CD1c-positive myeloid dendritic cell (primary cell): ENCODE data around the gene ARRDC5.
"Not testable (repeated sequence)": the region's sequence is repeated elsewhere in the genome, so short reads cannot be mapped to it uniquely, and the experiment has no call there.

Experiments used
- DNase-seq: peaks from one replicate; pipeline ENCODE4 v3.0.0-alpha.2; 2016; ENCODE audit errors: extremely low spot score

The ARRDC5 gene

DNA sequence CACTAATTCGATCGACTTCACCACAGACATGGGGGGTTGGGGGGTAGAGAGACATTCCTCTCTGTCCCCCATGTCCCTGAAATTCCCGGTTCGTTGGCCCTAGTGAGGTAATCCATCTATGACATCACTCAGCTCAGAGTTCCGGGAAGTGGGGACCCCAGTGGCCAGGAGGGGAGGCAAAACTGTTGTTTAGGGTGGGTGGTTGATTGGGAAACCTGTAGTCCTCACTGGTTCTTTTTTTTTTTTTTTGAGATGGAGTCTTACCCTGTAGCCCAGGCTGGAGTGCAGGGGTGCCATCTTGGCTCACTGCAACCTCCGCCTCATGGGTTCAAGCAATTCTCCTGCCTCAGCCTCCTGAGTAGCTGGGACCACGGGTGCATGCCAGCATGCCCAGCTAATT lies at the start of gene ARRDC5:
Gene ARRDC5 (minus strand): TSS at position 101 of the 400 bp plus-strand sequence. CDS start 71 bp downstream, at position 30.
- DNase-seq = no peak

DNA sequence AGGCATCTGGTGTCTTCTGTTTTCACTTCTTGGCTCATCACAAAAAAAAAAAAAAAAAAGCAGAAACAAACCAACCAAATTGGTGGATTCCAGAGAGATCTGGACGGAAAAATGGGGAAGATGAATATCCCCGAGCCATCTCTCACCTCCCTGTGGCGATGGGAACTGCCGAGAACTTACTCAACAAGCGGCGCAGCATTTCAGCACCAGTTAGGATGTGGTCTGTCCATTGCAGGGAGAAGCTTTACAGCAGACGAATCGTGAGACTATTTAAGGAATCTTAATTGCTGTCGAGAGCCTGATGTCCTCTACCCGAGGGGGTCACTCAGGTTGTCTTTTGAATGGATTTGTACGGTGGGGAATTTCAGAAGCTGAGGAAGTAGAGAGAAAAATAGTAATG lies 49.0 kb upstream of the ARRDC5 start:
- peak; percentile 20 for DNase-seq

DNA sequence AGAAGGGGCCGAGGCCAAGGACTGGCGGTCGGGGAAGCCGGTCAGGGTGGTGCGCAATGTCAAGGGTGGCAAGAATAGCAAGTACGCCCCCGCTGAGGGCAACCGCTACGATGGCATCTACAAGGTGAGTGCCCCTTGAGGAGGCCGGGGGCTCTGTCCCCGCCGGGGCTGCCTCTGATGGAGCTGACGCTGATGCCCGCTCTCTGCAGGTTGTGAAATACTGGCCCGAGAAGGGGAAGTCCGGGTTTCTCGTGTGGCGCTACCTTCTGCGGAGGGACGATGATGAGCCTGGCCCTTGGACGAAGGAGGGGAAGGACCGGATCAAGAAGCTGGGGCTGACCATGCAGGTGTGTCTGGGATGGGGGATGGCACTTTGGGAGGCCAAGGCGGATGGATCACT lies 48.0 kb upstream of the ARRDC5 start:
- peak; percentile 31 for DNase-seq

DNA sequence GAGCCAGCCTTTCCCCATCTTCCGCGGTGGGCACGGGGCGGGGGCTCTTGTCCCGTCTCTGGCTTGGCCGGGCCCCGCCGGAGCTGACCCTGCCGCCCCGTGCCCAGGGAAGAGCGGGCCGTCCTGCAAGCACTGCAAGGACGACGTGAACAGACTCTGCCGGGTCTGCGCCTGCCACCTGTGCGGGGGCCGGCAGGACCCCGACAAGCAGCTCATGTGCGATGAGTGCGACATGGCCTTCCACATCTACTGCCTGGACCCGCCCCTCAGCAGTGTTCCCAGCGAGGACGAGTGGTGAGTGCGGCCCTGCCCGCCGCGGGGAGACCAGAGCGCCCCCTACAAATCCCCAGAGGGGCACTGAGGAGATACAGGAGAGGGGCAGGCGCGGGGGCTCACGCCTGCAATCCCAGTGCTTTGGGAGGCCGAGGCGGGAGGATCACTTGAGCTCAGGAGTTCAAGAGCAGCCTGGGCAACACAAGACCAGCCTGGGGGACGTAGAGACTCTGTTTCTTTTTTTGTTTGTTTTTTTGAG lies 39.0 kb upstream of the ARRDC5 start:
- DNase-seq = not testable (repeated sequence)

DNA sequence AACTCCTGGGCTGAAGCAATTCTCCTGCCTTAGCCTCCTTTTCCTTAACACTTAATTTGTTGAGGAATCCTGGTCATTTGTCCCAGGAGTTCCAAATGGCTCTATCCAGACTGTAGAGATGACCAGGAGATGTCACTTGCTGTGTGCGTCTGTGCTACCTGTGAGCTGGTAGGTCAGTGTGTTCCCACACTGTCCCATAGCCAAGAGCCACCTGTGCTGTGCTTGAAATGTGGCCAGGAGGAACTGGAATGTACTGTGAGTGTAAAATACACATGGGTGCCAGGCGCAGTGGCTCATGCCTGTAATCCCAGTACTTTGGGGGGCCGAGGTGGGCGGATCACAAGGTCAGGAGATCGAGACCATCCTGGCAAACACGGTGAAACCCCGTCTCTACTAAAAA lies 36.8 kb upstream of the ARRDC5 start:
- DNase-seq = no peak

DNA sequence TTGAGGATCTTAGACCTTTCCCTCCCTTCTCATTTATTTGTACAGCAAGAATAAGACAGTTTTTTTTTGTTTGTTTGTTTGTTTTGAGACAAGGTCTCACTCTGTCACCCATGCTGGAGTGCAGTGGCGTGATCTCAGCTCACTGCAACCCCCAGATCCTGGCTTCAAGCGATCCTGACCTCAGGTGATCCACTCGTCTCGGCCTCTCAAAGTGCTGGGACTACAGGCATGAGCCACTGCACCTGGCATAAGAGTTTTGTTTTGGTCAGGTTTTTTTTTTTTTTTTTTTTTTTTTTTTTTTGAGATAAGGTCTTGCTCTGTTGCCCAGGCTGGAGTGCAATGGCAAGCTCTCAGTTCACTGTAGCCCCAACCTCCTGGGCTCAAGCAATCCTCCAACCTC lies 35.8 kb upstream of the ARRDC5 start:
- not testable (repeated sequence) for DNase-seq

DNA sequence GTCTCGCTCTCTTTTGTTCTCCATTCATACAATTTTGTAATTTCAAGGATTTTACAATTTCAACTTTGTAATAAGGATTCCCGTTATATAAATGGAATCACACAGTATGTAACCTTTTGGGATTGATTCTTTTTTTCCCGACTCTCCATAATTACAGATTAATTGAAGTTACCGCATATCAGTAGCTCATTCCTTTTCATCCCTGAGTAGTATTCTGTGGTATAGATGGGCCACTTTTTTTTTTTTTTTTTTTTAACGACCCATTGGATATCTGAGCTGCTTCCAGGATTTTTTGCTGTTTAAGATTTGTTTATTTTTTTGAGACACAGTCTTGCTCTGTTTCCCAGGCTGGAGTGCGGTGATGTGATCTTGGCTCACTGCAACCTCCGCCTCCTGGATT lies 34.4 kb upstream of the ARRDC5 start:
- DNase-seq = no peak

DNA sequence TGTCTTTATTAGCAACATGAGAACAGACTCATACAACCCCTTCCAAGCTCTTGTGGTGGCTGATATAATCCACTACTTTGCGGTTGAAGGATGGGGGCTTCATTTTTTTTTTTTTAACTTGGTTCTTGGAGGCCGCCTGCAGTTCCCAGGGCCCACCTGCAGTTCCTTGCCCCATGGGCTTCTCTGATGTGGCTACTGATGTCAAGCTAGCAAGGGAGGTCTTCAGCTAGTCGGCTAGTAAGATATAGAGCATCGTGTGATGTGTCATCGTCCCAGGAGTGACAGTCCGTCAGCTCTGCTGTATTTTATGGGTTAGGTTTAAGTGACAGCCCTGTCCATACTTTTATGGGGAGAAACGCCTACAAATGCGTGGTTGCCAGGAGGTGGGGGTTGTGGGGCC lies 32.7 kb upstream of the ARRDC5 start:
- no peak for DNase-seq

DNA sequence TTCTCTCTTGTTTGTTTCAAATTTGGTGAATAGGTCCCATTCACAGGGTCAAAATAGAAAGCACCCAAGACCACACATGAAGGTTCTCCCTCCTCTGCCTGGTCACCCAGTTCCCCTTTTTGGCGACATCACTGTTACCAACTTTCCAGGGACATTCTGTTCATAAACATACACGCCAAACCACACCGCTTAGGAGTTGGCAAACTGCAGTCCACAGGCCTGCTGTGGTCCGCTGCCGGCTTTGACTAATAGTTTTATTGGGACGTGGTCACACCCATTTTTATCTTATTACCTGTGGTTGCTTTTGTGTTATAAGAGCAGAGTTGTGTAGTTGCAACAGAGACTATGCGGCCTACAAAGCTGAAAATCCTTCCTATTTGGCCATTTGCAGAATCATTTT lies 30.8 kb upstream of the ARRDC5 start:
- no peak for DNase-seq

DNA sequence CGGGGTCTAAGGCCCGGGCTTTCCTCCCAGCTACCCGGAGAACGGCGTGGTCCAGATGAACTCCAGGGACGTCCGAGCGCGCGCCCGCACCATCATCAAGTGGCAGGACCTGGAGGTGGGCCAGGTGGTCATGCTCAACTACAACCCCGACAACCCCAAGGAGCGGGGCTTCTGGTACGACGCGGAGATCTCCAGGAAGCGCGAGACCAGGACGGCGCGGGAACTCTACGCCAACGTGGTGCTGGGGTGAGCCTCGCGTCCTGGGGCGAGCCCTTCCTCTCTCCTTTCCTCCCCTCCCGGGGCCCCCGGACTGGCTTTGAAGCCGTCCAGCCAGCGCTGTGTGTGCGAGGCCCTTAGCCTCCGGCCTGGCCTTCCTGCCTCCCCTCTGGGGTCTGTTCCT lies 30.0 kb upstream of the ARRDC5 start:
- no peak for DNase-seq

DNA sequence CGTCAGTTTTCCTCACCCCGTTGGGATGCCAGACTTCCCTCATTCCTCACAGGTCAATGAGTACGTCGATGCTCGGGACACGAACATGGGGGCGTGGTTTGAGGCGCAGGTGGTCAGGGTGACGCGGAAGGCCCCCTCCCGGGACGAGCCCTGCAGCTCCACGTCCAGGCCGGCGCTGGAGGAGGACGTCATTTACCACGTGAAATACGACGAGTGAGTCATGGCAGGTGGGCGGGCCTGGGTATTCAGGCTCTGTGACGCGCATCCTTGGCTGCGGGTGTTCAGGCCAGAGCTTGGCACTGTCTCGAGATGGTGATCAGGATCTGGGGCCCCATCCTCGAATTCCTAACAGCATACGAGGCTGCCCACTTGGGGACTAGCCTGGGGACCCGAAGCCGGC lies 28.0 kb upstream of the ARRDC5 start:
- DNase-seq = no peak

DNA sequence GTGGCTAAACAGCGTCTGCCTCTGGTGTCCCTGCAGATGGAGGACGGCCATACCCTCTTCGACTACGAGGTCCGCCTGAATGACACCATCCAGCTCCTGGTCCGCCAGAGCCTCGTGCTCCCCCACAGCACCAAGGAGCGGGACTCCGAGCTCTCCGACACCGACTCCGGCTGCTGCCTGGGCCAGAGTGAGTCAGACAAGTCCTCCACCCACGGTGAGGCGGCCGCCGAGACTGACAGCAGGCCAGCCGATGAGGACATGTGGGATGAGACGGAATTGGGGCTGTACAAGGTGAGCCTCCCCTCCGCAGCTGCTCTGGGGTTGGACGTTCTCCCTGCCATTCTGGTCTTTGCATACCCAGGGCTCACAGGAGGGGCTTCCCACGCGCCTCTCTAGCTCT lies 26.5 kb upstream of the ARRDC5 start:
- DNase-seq = no peak

DNA sequence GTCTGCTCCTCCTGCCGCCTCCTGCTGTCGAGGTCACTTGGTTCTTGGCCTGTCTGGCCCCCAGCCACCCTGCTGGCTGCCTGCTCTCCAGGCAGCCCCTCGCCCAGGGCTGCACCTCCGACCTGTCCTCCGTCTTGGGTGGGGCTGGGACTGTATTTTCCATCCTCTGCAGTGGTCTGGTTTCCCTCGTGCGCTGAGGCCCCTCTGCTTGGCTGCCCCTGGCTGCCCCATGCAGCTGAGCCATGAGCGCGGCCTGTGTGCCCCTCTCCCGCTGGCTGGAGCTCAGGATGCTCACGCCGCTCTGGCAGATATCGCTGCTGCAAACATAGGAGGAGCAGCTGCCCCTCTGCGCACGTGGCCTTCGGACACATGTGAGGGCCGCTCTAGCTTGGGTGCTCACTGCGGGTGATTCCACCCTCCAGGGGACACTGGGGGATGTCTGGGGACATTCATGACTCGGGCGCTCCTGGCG lies 20.6 kb upstream of the ARRDC5 start:
- DNase-seq = no peak

DNA sequence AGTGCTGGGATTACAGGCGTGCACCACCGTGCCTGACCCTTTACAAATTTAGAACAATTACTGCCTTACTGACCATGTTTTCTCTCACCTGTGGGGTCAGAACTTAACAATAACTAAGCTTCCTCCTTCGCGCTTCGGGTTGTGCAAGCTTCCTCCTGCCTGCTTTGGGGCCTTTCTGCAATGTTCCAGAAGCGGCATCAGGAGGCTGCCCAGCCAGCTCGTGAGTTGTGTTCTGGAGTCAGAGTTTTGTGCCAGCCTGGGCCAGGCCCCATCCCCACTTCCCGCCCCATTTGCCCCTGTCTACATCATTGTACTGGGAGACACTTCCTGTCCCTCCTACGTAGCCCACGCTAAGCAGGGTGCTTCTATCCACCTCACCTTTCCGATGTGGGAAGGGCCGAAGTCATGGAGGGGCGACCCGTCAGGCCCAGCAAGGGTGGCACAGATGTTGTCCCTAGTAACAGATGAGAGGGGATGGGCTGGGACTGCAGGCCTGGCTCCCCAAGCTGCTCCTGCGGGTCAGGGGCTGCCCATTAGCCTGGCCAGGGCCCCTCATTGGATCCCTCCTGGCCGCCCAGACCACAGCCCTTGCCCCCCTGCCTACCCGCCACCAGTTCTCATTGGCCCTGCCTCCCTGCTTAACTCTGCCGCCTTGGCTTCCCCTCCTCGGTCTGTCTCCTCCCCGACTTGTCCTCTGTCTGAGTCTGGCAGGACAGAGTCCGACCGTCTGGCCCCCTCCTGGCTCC lies 20.0 kb upstream of the ARRDC5 start:
- DNase-seq = no peak

DNA sequence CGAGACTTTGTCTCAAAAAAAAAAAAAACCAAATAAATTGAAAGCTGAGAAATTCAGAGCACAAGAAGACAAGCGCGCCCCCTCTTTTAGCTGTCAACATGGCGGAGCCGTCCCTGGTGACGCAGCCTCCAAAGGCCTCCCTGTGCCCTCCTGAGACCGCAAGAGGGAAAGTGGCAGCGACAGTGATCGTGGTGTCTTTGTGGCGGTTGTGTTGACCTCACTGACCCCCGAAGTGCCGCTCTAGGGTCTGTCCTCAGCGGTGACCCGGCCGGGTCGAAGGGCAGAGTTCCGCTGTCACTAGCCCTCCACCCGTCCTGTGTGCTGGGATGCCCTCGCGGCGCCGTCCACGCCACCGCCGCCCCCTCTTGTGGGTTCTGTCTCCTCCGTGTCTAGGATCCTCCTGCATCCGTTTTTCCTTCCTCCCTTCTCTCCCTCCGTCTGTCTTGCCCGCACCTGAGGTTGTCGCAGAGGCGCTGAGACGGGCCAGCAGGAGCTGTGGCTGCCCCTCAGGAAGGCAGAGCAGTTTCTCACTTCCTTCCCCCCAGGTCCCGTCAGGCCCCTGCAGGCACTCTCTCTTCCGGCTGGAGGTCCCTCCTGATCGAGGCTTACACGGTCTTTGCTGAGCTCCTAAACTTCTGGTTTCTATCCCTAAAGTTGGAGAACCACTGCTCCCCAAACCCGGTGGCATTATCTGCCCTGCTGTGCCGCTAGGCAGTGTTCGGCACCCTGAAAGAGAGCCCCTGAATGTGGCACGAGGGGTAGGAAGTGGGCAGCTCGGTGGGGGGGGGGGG lies 13.8 kb upstream of the ARRDC5 start:
- peak; percentile 47 for DNase-seq

DNA sequence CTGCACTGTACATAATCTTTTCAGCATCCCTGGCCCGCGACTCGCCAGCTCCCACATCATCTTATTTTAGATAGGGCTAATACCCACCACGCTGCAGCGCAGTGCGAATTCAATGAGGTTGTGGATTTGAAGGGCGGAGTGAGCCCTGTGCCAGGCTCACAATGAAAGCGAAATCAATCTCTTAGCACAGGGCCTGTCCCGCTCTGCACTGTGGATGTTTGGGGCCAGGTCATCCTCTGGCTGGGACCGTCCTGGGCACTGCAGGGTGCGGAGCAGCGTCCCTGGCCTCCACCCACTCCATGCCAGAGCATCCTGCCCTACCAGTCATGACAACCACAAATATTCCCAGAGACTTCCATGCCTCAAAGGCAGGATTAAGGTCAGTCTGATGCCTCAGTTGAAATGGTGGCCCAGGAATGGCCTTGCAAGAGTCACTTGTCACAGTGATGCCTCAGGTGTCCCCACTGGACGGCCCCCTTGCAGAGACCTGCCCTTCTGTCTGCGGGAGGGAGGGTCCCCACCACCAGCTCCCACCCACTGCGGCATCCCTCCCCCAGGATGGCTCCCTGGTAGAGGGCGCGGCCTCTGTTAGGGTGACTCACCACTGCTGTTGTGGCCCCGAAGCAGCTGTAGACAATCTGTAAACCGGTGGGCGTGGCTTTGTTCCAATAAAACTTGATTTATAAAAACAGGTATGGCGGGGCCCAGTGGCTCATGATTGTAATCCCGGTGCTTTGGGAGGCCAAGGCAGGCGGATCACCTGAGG lies 12.2 kb upstream of the ARRDC5 start:
- DNase-seq = peak; percentile 58

DNA sequence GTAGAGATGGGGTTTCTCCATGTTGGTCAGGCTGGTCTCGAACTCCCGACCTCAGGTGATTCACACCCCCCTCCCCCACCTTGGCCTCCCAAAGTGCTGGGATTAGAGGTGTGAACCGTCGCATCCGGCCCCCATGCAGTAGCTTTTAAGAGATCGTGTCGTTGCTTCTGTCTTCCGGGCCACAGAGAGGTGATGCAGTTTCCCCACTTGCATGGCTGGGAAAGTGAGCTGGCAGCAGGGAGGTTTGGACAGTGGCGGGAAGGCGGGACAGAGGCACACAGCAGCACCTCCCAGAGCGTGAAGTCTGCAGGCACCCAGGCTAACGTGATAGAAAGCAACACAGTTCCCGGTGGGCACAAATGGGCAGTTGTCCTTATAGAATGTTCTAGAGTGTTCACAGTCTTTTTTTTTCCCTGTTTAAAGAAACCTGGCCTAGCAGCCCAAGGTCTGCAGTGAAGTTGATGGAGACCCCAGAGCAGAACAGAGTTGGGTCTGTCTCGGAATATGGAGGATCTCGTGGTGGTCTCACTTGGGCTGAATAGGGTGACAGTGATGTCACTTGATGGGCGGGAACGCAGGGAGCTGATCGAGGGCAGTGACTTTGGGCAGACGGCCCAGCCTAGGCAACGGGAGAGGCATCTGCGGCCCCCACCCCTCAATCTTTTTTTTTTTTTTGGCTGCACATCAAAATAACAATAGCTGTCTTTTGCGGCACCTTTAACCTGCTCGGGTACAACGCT lies 11.5 kb upstream of the ARRDC5 start:
- DNase-seq = no peak

DNA sequence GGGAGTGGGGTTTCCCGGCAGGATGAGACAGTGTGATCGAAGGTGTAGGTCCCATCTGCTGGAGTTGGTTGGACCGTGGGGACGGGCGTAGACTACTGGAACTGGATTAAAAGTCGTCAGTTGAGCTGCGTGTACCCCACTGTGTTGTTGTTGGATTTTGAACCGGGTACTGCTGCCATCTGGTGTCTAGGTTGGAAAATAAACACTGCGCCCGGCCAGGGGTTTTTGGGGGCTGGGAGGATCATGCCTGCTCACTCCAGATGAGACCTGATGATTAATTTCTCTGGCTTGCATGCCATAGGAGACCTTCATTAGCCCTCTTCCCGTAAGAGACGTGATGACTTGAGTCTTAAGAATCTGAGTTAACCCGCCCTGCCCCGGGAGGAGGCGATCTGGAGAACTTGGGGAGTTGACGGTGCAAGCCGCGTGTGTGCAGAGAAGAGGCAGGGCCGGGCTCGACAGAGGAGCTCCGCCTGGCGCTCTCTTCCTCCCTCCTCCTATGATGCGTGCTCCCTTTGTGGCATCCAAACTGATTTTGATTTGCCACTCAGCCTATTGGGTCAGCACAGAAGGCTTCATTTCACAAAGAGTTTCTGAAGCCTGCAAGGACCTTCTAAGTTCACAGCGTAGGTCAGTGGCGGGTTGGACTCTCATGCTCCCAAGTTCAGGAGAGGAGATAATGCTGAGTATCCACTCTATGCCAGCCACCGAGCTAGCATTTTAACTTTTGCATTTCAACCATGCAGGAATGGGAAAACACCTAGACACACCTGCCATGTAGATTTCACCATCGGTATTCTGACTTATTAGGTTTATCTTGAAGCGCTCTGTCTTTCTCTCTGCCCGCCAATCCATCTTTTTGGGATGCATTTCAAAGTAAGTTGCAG lies 9.3 kb upstream of the ARRDC5 start:
- peak; percentile 66 for DNase-seq

DNA sequence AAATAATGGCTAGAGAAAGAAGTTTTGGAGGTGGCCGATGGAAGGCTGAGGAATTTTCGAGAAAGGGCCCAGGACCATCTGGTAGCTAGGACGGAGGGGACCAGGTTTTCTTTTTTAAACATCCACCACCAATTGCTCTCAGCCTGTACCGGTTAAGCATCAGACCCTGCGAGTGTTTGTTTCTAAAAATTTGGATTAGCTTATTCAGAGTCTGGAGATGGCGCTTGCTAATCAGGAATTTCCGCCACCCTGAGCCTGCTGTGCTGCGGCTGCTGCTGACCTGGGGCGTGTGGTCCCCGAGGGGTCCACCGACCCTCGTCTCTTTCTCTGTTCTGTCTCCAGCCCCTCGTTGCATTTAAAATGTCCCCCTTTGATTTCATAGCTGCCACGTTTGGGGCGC lies 8.6 kb upstream of the ARRDC5 start:
- no peak for DNase-seq

DNA sequence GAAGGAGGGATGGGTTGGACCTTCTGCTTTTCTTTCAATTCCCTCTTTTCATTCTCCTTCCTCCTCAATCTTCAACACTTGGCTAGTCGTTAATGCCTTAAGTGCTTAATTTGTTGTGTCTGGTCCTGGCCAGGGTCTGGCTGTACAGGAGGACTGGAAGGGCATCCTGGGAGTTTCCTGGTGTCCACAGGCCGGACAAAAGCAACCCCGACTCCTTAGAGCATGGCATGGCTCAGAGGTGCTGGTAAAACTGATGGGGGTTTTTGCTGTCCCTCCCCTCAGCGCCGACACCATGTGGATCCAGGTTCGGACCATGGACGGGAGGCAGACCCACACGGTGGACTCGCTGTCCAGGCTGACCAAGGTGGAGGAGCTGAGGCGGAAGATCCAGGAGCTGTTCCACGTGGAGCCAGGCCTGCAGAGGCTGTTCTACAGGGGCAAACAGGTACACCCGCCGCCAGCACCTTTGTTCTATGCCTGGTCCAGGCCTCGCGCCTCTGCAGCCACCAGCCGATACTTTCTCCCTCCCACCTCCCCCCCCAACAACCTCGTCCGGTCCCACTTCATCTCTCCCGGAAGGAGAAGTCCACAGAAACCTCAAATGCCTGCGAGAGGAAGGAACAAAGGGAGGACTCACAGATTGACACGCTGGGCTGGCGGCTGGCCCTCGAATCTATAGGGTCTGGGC lies 8.0 kb upstream of the ARRDC5 start:
- DNase-seq = peak; percentile 69
